ENCODE measurements around the gene GMPPA. TPM values are rescaled to one million over a fixed set of nuclear protein-coding genes. Genes with fewer than 3 reads are reported as not detected.

GMPPA gene
- 10 to 100 TPM; 16.2 to 32.6 (median 19.9) TPM for total RNA-seq

DNA sequence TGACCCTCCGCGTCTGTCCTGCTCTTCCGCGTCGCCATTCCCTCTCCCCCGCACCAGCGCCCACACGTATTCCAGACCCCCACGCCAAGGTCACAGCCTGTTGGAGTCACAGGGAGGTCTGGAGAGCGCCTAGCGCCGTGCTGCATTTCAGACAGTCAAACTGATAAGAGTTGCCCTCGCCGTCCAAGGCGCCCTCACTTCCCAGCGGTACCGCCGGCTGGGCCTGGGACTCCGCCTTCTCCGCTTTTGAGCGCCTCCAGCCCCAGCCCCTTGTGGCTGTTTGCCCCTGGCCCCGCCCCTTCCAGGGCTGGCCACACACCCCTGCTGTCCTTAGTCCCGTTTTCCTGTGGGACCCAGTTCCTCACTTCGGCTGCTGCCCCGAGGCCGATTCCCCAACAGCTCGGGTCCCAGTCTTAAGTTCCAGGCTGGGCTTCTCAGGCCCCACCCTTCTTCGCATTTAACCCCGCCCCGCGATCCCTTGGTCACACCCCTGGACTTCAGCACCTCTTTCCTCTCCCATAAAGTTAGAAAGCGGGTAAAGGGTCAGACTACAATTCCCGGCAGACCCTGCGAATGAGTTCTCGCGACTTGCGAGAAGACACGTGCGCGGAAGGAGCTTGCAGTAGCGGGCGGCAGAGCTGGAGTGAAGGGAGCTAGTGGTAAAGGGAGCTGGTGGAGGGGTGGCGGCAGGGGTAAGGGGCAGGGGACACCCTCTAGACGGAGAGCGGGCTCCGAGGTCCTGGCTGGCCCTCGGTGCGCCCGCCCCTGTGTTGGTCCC lies at the start of gene GMPPA:
GMPPA (plus strand) TSS at position 612 of the 778 bp plus-strand sequence. CDS start 1,085 bp downstream, outside the sequence.
- no peaks in the 10 kb centered on the region for H3K9me3 ChIP-seq
- H3K4me3 ChIP-seq = peak within 1 kb of the TSS; percentile 65 to 77 (median 72)
- H3K27me3 ChIP-seq = peaks cover 0 to 13% (median 0%) of the 10 kb centered on the region in 4 donors
- peak; percentile 59 for TF ChIP-seq POLR2A (IDR thresholded peaks at IDR 0.05; ENCODE audit: low read depth)
- TF ChIP-seq, protein P1, sequence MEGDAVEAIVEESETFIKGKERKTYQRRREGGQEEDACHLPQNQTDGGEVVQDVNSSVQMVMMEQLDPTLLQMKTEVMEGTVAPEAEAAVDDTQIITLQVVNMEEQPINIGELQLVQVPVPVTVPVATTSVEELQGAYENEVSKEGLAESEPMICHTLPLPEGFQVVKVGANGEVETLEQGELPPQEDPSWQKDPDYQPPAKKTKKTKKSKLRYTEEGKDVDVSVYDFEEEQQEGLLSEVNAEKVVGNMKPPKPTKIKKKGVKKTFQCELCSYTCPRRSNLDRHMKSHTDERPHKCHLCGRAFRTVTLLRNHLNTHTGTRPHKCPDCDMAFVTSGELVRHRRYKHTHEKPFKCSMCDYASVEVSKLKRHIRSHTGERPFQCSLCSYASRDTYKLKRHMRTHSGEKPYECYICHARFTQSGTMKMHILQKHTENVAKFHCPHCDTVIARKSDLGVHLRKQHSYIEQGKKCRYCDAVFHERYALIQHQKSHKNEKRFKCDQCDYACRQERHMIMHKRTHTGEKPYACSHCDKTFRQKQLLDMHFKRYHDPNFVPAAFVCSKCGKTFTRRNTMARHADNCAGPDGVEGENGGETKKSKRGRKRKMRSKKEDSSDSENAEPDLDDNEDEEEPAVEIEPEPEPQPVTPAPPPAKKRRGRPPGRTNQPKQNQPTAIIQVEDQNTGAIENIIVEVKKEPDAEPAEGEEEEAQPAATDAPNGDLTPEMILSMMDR (IDR thresholded peaks at IDR 0.05) = peak in 2 of 3 experiments; percentile 11 to 32
- TF ChIP-seq POLR2AphosphoS5 (IDR thresholded peaks at IDR 0.05) = peak; percentile 91 to 96
- TF ChIP-seq EP300 (IDR thresholded peaks at IDR 0.05) = no peak
- H3K27ac ChIP-seq (replicated peaks in 1 of 4) = peak within 1 kb of the TSS; percentile 97 to 99 (median 97)
- intact Hi-C loops (cut with DNase I) = loop anchor here (5.0 kb wide), 1 partner anchor 34 kb away; no protein-coding TSS in a partner anchor
- H3K4me1 ChIP-seq = peaks cover 28 to 77% (median 65%) of the 10 kb centered on the region in 4 donors
- WGBS = under 1% methylated on average over 20 of the region's 49 CpGs
- DNase-seq (ENCODE audit: extremely low spot score) = peak; percentile 99
- H3K36me3 ChIP-seq = peaks cover 7 to 20% (median 19%) of the 10 kb centered on the region in 4 donors

DNA sequence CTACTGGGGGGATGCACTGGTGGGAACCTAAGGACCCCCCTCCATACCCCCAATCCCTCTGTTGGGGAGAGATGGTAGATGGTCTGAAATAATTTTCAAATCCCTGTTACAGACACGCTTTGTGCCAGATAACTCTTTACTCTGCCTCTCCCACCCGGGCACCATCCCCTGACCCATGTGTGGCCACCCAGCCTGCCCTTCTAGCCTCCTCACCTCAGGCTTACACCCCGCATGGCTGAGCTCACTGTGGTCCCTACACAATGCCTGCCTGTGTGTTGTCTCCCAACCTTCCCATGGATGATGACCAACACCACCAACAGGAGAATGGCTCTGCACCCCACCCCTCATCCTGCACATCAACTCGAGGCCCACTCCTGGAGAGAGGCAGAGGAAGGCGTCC lies 49.1 kb upstream of the GMPPA start:
- Histone ChIP-seq H3K27ac (replicated peaks in 1 of 4) (peak overlapping the region; percentile 94 to 99 (median 96)), H3K4me3 (peak overlapping the region; percentile 38 to 51 (median 44)), H3K36me3 (peaks cover 0 to 9% (median 7%) of the 10 kb centered on the region in 4 donors), H3K27me3 (peaks cover 0 to 31% (median 0%) of the 10 kb centered on the region in 4 donors), H3K4me1 (peaks cover 35 to 100% (median 100%) of the 10 kb centered on the region in 4 donors), H3K9me3 (no peaks in the 10 kb centered on the region)
- 83% methylated on average over 4 of the region's 5 CpGs for WGBS
- intact Hi-C loops (cut with DNase I) = loop anchor here (5.0 kb wide), 1 partner anchor 42 kb away; no protein-coding TSS in a partner anchor
- no peak for TF ChIP-seq EP300 (IDR thresholded peaks at IDR 0.05)
- TF ChIP-seq, protein P1 (IDR thresholded peaks at IDR 0.05) = no peak
- no peak for TF ChIP-seq POLR2A (IDR thresholded peaks at IDR 0.05; ENCODE audit: low read depth)
- no peak for TF ChIP-seq POLR2AphosphoS5 (IDR thresholded peaks at IDR 0.05)
- DNase-seq (ENCODE audit: extremely low spot score) = no peak

DNA sequence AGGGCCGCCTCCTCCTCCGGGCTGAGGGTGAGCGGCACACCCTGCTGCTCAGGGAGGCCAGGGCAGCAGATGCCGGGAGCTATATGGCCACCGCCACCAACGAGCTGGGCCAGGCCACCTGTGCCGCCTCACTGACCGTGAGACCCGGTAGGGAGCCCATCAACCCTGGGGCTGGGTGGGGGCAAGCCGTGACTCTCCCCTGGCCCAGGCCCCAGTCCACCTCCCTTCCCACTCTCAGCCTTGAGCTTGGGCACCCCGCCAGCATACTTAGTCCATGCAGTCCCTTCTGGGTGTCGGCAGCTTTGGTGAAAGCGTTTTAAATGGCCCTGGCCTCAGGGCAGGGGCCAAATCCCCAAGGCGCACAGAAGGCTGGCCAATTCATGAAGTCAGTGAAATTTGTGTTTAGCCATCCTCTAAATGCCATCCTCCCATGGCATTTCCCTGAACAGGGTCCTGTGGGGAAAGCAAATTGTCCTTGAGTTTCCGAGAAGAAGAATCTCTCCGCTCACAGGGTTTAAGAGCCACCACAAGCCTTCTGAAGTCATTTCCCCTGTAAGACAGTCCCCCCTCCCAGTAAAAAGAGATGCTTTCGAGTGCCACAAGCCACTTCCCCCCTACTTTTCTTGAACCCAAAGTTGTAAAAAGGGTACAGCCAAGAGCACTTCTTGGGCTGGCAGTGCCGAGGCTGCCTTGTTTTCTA lies 46.9 kb upstream of the GMPPA start:
- intact Hi-C loops (cut with DNase I) = no loop called here
- Histone ChIP-seq H3K27ac (replicated peaks in 1 of 4) (peak overlapping the region; percentile 94 to 99 (median 96)), H3K4me3 (peak overlapping the region; percentile 15 to 49 (median 31)), H3K36me3 (peaks cover 0 to 14% (median 10%) of the 10 kb centered on the region in 4 donors), H3K9me3 (no peaks in the 10 kb centered on the region), H3K4me1 (peaks cover 25 to 100% (median 94%) of the 10 kb centered on the region in 4 donors), H3K27me3 (peaks cover 0 to 21% (median 0%) of the 10 kb centered on the region in 4 donors)
- TF ChIP-seq, protein P1 (IDR thresholded peaks at IDR 0.05) = no peak
- TF ChIP-seq EP300 (IDR thresholded peaks at IDR 0.05) (peak; percentile 80), POLR2A (IDR thresholded peaks at IDR 0.05; ENCODE audit: low read depth) (no peak), POLR2AphosphoS5 (IDR thresholded peaks at IDR 0.05) (peak; percentile 60 to 72)
- 37% methylated on average over 10 of the region's 18 CpGs for WGBS
- DNase-seq (ENCODE audit: extremely low spot score) = no peak

DNA sequence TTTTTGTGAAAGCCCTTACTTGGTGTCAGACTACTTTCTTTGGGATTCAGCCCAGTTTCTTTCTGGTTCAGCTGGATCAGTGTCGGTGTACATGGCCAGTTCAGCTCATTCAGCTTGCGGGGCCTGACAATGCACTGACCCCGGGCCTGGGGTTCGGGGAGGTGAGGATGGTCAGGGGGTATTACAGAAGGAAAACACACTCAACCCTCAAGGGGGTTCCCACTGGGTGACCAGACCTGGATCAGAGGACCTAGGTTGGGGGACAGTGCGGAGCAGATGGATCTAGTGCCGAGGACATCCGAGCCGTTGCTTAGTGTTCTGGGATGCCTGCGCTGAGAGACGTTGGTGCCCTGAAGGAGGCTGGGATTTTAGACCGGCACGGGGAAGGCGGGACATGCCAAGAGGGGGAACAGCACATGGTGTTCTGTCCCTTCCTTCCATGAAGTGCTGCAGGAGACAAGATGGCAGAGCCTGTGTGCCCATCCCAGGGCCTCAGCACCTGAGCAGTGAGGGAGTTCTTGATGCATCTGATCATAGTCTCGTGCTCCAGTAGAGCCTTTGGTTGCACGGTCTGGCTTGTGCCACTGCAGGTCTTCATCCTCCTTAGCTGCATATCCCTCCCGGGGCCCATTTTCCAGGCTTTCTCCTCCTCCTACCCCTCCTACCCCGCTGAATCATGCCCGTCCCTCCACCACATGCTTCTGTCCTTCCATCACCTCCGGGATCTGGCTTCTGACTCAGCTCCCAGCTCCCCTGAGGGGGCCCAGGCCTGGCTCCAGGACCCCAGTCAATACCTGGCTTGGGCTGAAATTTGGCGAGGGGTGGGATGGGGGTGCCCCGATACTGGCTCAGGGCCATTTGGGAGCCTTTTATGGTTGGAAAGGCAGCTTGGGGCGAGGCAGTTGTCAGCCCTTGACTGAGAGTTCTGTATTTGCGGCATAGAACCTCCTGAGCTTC lies 46.1 kb upstream of the GMPPA start:
- peak overlapping the region; percentile 15 to 49 (median 23) for H3K4me3 ChIP-seq
- DNase-seq (ENCODE audit: extremely low spot score) = peak; percentile 95

More for the DNA sequence above, 46.1 kb upstream of the GMPPA start:
- H3K4me1 ChIP-seq = peaks cover 25 to 100% (median 92%) of the 10 kb centered on the region in 4 donors
- no peaks in the 10 kb centered on the region for H3K9me3 ChIP-seq
- peak; percentile 98 for TF ChIP-seq EP300 (IDR thresholded peaks at IDR 0.05)
- TF ChIP-seq, protein P1 (IDR thresholded peaks at IDR 0.05) = no peak
- peak; percentile 84 to 90 for TF ChIP-seq POLR2AphosphoS5 (IDR thresholded peaks at IDR 0.05)
- H3K27ac ChIP-seq (replicated peaks in 1 of 4) = peak overlapping the region; percentile 94 to 99 (median 96)
- 31% methylated on average over 21 of the region's 23 CpGs for WGBS
- H3K27me3 ChIP-seq = peaks cover 0 to 17% (median 0%) of the 10 kb centered on the region in 4 donors
- intact Hi-C loops (cut with DNase I) = no loop called here
- peaks cover 0 to 14% (median 10%) of the 10 kb centered on the region in 4 donors for H3K36me3 ChIP-seq

Data from esophagus muscularis mucosa (tissue), 4 donors.